Ovary (tissue), 3 donors: ENCODE data around the gene DNALI1.

Experiments
- POLR2A ChIP-seq: fragments of 450-650 bp; IDR thresholded peaks from one replicate; pipeline ENCODE4 v1.6.1; 2017; ENCODE audit warnings: antibody characterized with exemption, mild to moderate bottlenecking, moderate library complexity
- TF ChIP-seq, protein P1 (sequence below), 3 donors: fragments of 450-650 bp in 2 of 3; fragments of 200-600 bp in 1 of 3; IDR thresholded peaks; one replicate each; pipeline versions ENCODE4 v1.5.1 to v1.8.0; 2016 to 2022; ENCODE audit warnings: antibody characterized with exemption in 3 of 3, mild to moderate bottlenecking in 1 of 3
- donor health status: DM: no; HTN: no; CAD: no.

- TF ChIP-seq, protein P1, sequence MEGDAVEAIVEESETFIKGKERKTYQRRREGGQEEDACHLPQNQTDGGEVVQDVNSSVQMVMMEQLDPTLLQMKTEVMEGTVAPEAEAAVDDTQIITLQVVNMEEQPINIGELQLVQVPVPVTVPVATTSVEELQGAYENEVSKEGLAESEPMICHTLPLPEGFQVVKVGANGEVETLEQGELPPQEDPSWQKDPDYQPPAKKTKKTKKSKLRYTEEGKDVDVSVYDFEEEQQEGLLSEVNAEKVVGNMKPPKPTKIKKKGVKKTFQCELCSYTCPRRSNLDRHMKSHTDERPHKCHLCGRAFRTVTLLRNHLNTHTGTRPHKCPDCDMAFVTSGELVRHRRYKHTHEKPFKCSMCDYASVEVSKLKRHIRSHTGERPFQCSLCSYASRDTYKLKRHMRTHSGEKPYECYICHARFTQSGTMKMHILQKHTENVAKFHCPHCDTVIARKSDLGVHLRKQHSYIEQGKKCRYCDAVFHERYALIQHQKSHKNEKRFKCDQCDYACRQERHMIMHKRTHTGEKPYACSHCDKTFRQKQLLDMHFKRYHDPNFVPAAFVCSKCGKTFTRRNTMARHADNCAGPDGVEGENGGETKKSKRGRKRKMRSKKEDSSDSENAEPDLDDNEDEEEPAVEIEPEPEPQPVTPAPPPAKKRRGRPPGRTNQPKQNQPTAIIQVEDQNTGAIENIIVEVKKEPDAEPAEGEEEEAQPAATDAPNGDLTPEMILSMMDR (IDR thresholded peaks at IDR 0.05), result no peak
- no peak for TF ChIP-seq POLR2A
These were observed 41.3 kb upstream of the DNALI1 start for GRCh38 chr1:37515185-37516034.
